Caco-2 (cell line): ENCODE measurements around the gene PRKAR1A. TPM values are rescaled to one million over a fixed set of nuclear protein-coding genes. Genes with fewer than 3 reads are reported as not detected.

Experiments used
- BruUV-seq: library from RNA; stranded (reverse); fragments of 400-500 nt; replicated peaks from 2 replicates; lab custom pipeline; 2021; lab: Mats Ljungman, UMichigan
- CTCF ChIA-PET: fragments of 300-600 bp; sonication (Branson Sonifier 250); formaldehyde crosslinking; loops from one replicate; lab custom pipeline; 2022; ENCODE audit warnings: antibody characterized with exemption; lab: Charles Lee
- POLR2A ChIA-PET: fragments of 300-600 bp; sonication (Branson Sonifier 250); formaldehyde crosslinking; loops from one replicate; lab custom pipeline; 2022; ENCODE audit warnings: antibody characterized with exemption; lab: Charles Lee
- DNase-seq, 2 experiments: peaks; one replicate each; pipeline versions ENCODE4 v3.0.0 to v3.0.0-alpha.2; 2020 to 2022
- H3K27me3 ChIP-seq: replicated peaks from 2 replicates; pipeline ENCODE4 v1.6.0; 2011; ENCODE audit warnings: low read length; ENCODE audit not compliant: control insufficient read depth, insufficient read depth
- H3K36me3 ChIP-seq: 2 replicates; pipeline ENCODE4 v1.5.1; 2011; ENCODE audit warnings: low read length; ENCODE audit not compliant: control insufficient read depth, insufficient read depth
- H3K4me1 ChIP-seq: fragments of 250-450 bp; sonication (Bioruptor Pico); 2 replicates; pipeline ENCODE4 v1.5.1; 2020; ENCODE audit warnings: mild to moderate bottlenecking
- H3K4me3 ChIP-seq: 2 replicates; pipeline ENCODE4 v1.5.1; 2011; ENCODE audit warnings: low read depth, mild to moderate bottlenecking, control low read depth, low read length
- H3K9me3 ChIP-seq: fragments of 250-450 bp; sonication (Bioruptor Pico); 2 replicates; pipeline ENCODE4 v1.5.1; 2020; ENCODE audit warnings: mild to moderate bottlenecking, moderate library complexity
- H3K27ac Mint-ChIP-seq: one replicate; pipeline ENCODE4 v1.8.0; 2022; ENCODE audit warnings: mixed read lengths; ENCODE audit not compliant: unreplicated experiment
- H3K27me3 Mint-ChIP-seq: one replicate; pipeline ENCODE4 v1.8.0; 2022; ENCODE audit warnings: mixed read lengths; ENCODE audit not compliant: insufficient read depth, unreplicated experiment
- H3K36me3 Mint-ChIP-seq: one replicate; pipeline ENCODE4 v1.8.0; 2022; ENCODE audit warnings: mild to moderate bottlenecking, mixed read lengths; ENCODE audit not compliant: insufficient read depth, unreplicated experiment
- H3K4me1 Mint-ChIP-seq: one replicate; pipeline ENCODE4 v1.8.0; 2022; ENCODE audit warnings: low read depth, mixed read lengths; ENCODE audit not compliant: unreplicated experiment
- H3K4me3 Mint-ChIP-seq: one replicate; pipeline ENCODE4 v1.8.0; 2022; ENCODE audit warnings: mild to moderate bottlenecking, moderate library complexity, mixed read lengths; ENCODE audit not compliant: unreplicated experiment
- H3K9me3 Mint-ChIP-seq: one replicate; pipeline ENCODE4 v1.8.0; 2022; ENCODE audit warnings: mixed read lengths; ENCODE audit not compliant: unreplicated experiment
- intact Hi-C: fragments of 100-400 bp; cut with micrococcal nuclease; formaldehyde crosslinking; loops from one replicate; pipeline ENCODE4 v1.10.0; 2022; ENCODE audit not compliant: unreplicated experiment
- total RNA-seq: library from RNA; stranded (reverse); gene quantifications from 2 replicates; pipeline ENCODE4 v1.2.3, GENCODE V29; 2022
- TF ChIP-seq, protein P1 (sequence below), 2 experiments: fragments of 200-600 bp in 1 of 2; IDR thresholded peaks; 1 replicate in 1 of 2; 2 replicates in 1 of 2; pipeline versions ENCODE4 v1.5.1 to v1.8.0; 2011 to 2022; ENCODE audit warnings: antibody characterized with exemption in 1 of 2, control low read depth in 1 of 2, inconsistent platforms in 1 of 2, low read depth in 1 of 2, low read length in 1 of 2, mild to moderate bottlenecking in 1 of 2, moderate library complexity in 1 of 2; ENCODE audit not compliant: insufficient read depth in 1 of 2, severe bottlenecking in 1 of 2, unreplicated experiment in 1 of 2

PRKAR1A gene
- total RNA-seq, 1 experiment from 2014 or later, result 160 TPM

DNA sequence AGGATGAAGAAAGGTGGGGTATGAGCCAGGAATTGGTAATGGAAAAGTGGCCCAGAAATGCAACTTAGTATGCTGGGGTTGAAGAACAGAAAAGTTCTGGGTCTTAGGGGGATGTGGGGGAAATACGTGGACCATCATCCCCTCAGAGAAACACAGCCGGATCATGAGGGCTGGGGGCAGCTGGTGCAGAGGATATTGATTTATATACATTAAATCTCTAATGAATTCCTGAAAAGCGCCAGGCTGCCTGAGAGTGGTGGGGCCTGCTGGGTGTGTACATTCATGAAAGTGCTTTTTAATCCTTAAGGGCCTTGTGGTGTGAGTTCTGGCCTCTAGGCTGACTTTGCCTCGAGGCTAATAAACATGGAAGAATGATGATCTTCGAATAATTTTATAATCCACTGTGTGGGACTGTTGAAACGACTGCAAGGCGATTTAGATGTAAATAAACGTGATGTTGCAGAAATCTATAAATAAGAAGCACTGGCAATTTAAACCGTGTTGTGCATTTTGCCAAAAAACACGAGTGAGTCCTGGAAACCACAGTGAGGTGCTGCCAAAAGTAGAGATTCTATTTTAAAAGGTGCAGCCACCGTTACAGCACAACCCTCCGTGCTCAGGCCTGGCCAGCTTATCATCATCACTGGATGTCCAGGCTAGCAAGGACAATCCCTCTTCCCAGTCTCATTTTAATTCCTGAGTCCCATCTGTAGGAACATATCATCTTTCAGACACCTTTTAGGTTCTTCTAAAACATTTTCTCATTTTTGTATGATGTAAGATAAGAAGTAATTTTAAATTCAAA, 32.1 kb downstream of the PRKAR1A start:
- no TSS peak for BruUV-seq
- H3K4me1 Mint-ChIP-seq, result peaks cover 6% of the 10 kb centered on the region
- DNase-seq, result no peak
- Histone ChIP-seq H3K36me3 (peaks cover 2% of the 10 kb centered on the region; the same call in 1 of the 2 replicates), H3K9me3 (no peaks in the 10 kb centered on the region), H3K27me3 (no peaks in the 10 kb centered on the region), H3K4me3 (no peak overlapping the region), H3K4me1 (no peaks in the 10 kb centered on the region)
- POLR2A ChIA-PET, result no interaction called here
- H3K4me3 Mint-ChIP-seq, result no peak overlapping the region
- peaks cover 17% of the 10 kb centered on the region for H3K36me3 Mint-ChIP-seq
- intact Hi-C loops, result no loop called here
- no peaks in the 10 kb centered on the region for H3K27me3 Mint-ChIP-seq
- TF ChIP-seq, protein P1, sequence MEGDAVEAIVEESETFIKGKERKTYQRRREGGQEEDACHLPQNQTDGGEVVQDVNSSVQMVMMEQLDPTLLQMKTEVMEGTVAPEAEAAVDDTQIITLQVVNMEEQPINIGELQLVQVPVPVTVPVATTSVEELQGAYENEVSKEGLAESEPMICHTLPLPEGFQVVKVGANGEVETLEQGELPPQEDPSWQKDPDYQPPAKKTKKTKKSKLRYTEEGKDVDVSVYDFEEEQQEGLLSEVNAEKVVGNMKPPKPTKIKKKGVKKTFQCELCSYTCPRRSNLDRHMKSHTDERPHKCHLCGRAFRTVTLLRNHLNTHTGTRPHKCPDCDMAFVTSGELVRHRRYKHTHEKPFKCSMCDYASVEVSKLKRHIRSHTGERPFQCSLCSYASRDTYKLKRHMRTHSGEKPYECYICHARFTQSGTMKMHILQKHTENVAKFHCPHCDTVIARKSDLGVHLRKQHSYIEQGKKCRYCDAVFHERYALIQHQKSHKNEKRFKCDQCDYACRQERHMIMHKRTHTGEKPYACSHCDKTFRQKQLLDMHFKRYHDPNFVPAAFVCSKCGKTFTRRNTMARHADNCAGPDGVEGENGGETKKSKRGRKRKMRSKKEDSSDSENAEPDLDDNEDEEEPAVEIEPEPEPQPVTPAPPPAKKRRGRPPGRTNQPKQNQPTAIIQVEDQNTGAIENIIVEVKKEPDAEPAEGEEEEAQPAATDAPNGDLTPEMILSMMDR (IDR thresholded peaks at IDR 0.05; ENCODE audit: insufficient read depth in 1 of 2, low read depth in 1 of 2, low read length in 1 of 2, severe bottlenecking in 1 of 2, unreplicated experiment in 1 of 2), result no peak
- no peak overlapping the region for H3K27ac Mint-ChIP-seq
- CTCF ChIA-PET, result interaction anchor here (0.6 kb wide), 1 partner anchor 8 kb away, joined by 5 read pairs; no protein-coding TSS in a partner anchor
- H3K9me3 Mint-ChIP-seq, result no peaks in the 10 kb centered on the region

DNA sequence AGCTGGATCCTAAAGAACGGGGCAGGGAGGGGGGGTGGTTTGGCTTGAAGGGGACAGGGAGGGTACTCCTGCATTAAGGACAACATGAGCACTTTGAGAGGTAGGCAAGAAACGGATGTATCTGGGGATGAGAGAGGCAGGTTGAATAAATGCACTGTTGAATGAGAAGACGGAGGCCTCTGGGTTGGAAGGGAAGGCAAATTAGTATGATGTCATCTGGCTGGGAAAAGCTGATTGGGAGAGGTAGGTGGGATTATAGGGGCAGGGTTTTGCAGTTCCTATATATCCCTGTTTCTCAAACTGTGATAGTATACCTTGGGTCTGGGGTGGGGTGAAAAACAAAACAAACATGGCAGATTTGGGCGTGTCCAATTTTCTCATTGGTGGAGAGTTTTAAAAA, 44.3 kb downstream of the PRKAR1A start:
- intact Hi-C loops, result no loop called here
- no peaks in the 10 kb centered on the region for H3K36me3 ChIP-seq
- Mint-ChIP-seq H3K36me3 (no peaks in the 10 kb centered on the region), H3K4me1 (no peaks in the 10 kb centered on the region), H3K4me3 (no peak overlapping the region), H3K27ac (no peak overlapping the region), H3K27me3 (no peaks in the 10 kb centered on the region), H3K9me3 (no peaks in the 10 kb centered on the region)
- no peaks in the 10 kb centered on the region for H3K4me1 ChIP-seq
- DNase-seq, result no peak
- no peak overlapping the region for H3K4me3 ChIP-seq
- no peaks in the 10 kb centered on the region for H3K9me3 ChIP-seq
- BruUV-seq, result no TSS peak
- POLR2A ChIA-PET, result no interaction called here
- TF ChIP-seq, protein P1 (IDR thresholded peaks at IDR 0.05; ENCODE audit: insufficient read depth in 1 of 2, low read depth in 1 of 2, low read length in 1 of 2, severe bottlenecking in 1 of 2, unreplicated experiment in 1 of 2), result no peak
- no peaks in the 10 kb centered on the region for H3K27me3 ChIP-seq
- CTCF ChIA-PET, result no interaction called here

DNA sequence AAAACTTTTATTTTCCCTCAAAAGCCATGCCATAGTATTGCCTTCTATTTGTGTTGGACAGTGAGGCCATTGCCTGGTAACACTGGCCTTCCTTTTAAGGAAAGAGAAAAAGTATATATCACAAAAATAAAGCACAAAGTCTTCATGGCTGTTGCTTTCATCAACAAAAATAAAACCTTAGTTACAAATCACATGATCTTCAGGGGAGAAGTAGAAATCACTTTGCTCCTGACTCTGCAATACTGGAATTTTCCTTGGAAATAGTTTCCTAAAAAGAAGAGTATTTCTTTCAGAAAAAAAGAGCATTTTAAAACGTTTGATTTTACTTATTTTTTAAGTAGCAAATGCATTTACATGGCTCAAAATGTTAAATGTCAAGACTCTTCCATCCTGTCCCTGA, 47.1 kb downstream of the PRKAR1A start:
- TF ChIP-seq, protein P1 (IDR thresholded peaks at IDR 0.05; ENCODE audit: insufficient read depth in 1 of 2, low read depth in 1 of 2, low read length in 1 of 2, severe bottlenecking in 1 of 2, unreplicated experiment in 1 of 2), result no peak
- no peak overlapping the region for H3K4me3 Mint-ChIP-seq
- no peak for DNase-seq
- Histone ChIP-seq H3K36me3 (no peaks in the 10 kb centered on the region), H3K4me3 (no peak overlapping the region), H3K27me3 (no peaks in the 10 kb centered on the region), H3K4me1 (no peaks in the 10 kb centered on the region), H3K9me3 (no peaks in the 10 kb centered on the region)
- H3K27ac Mint-ChIP-seq, result no peak overlapping the region
- POLR2A ChIA-PET, result no interaction called here
- no TSS peak for BruUV-seq
- intact Hi-C loops, result no loop called here
- no peaks in the 10 kb centered on the region for H3K4me1 Mint-ChIP-seq
- CTCF ChIA-PET, result no interaction called here
- no peaks in the 10 kb centered on the region for H3K9me3 Mint-ChIP-seq
- no peaks in the 10 kb centered on the region for H3K27me3 Mint-ChIP-seq
- H3K36me3 Mint-ChIP-seq, result no peaks in the 10 kb centered on the region
